Mesothelial cell of epicardium (in vitro differentiated cells): ENCODE data around the gene GRB10. TPM values are rescaled to one million over a fixed set of nuclear protein-coding genes. Genes with fewer than 3 reads are reported as not detected.

Experiments
- DNase-seq, 2 experiments: peaks; one replicate each; pipeline ENCODE4 v3.0.0; 2021; ENCODE audit warnings: low spot score in 2 of 2; ENCODE audit not compliant: unreplicated experiment in 2 of 2
- H3K27ac Mint-ChIP-seq: 2 replicates; pipeline ENCODE4 v1.8.0; 2021; ENCODE audit warnings: mixed read lengths
- H3K27me3 Mint-ChIP-seq: 2 replicates; pipeline ENCODE4 v1.8.0; 2021; ENCODE audit warnings: low read depth, mixed read lengths
- H3K36me3 Mint-ChIP-seq: 2 replicates; pipeline ENCODE4 v1.8.0; 2021; ENCODE audit warnings: mixed read lengths
- H3K4me1 Mint-ChIP-seq: 2 replicates; pipeline ENCODE4 v1.8.0; 2021; ENCODE audit warnings: mixed read lengths
- H3K4me3 Mint-ChIP-seq: 2 replicates; pipeline ENCODE4 v1.8.0; 2021; ENCODE audit warnings: mild to moderate bottlenecking, moderate library complexity, mixed read lengths
- H3K9me3 Mint-ChIP-seq: 2 replicates; pipeline ENCODE4 v1.8.0; 2021; ENCODE audit warnings: mixed read lengths
- CTCF ChIP-seq: fragments of 200-600 bp; sonication (generic); IDR thresholded peaks from one replicate; pipeline ENCODE4 v1.5.0; 2021; ENCODE audit warnings: antibody characterized with exemption; ENCODE audit not compliant: unreplicated experiment
- total RNA-seq: library from RNA; stranded (reverse); gene quantifications from 3 replicates; pipeline ENCODE4 v1.2.1, GENCODE V29; 2021

GRB10 gene
- total RNA-seq, 1 donor from 2014 or later: 59.2 TPM

DNA sequence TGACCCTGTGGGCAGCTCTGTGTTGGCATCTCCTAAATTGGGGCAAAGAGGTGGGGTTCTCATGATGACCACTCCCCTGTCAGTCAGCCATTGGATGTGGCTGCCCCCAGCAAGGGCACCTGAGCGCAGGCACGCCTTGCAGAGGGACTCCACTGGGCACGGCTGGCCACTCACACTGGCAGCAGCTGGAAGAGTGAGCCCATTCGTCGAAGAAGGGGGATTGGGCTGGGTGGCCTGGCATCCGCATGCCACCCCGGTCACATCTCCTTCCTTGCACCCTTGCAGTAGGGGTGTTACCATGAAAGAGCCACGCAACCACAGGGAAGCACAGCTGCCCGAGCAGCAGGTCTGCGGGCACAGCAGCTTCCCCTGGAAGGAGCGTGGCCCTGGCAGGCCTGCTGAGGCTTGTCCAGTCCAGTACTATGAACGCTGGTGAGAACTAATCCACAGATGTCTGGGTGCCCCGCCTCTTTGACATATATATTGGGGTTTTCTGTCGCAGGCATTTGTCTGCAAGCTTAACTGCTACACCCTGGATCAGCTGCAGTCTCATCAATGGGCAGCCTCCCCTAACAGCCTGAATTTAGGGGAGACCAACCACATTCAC lies 25.7 kb upstream of the GRB10 start:
- no peak for TF ChIP-seq CTCF
- Mint-ChIP-seq H3K4me1 (peaks cover 17% of the 10 kb centered on the region), H3K9me3 (no peaks in the 10 kb centered on the region), H3K27me3 (peaks cover 7% of the 10 kb centered on the region), H3K4me3 (no peak overlapping the region), H3K36me3 (no peaks in the 10 kb centered on the region), H3K27ac (no peak overlapping the region)
- DNase-seq: no peak

DNA sequence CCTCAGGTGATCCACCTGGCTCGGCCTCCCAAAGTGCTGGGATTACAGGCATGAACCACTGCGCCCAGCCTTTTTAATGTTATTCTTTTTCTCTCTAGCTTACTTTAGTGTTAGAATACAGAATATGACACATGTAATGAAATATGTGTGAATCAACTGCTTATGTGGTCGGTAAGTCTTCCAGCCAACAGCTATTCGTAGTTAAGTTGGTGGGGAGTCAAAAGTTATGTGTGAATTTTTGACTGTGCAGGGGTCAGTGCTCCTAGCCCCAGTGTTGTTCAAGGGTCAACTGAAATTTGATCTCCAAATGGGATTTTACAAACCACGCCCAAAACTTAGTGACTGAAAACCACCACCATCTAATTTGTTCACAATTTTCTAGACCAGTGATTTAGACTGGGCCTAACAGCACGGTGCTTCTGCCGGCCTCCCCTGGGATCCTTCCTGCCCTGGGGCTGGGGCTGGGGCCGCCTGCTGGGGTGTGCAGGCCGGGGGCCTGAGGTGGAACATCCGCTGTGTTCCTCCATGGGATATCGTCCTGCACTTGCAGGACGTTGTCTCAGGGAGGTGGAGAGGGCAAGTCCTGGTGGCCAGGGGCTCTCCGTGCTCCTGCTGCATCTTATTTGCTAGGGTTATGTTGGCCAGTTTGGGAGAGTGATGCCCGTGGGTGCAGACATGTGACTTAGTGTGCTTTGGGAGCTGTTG lies 24.5 kb upstream of the GRB10 start:
- Mint-ChIP-seq H3K27ac (no peak overlapping the region), H3K9me3 (no peaks in the 10 kb centered on the region), H3K4me3 (no peak overlapping the region), H3K4me1 (peaks cover 7% of the 10 kb centered on the region), H3K27me3 (peaks cover 9% of the 10 kb centered on the region), H3K36me3 (no peaks in the 10 kb centered on the region)
- no peak for TF ChIP-seq CTCF
- DNase-seq: no peak

DNA sequence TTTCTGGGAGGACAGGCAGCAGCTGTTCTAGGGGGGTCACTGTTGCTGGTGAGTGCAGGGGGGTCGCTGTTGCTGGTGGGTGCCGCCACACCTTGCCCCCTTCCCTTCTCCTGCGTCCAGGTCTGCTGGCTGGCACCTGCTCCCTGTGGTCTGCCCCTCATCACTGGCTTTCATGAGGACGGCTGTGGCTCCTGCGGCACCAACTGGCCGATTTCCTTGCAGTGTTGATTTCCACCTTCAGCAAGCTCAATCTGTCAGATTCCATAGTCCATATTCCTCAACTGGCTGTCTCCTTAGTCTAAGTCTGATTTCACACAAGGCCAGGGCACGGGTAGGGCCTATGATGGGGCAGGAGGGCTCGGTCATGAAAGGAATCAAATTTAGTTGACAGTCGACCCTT lies 23.4 kb upstream of the GRB10 start:
- H3K9me3 Mint-ChIP-seq: no peaks in the 10 kb centered on the region
- peaks cover 15% of the 10 kb centered on the region for H3K27me3 Mint-ChIP-seq
- no peak for DNase-seq
- H3K4me3 Mint-ChIP-seq: no peak overlapping the region
- no peaks in the 10 kb centered on the region for H3K36me3 Mint-ChIP-seq
- TF ChIP-seq CTCF: no peak
- peaks cover 5% of the 10 kb centered on the region for H3K4me1 Mint-ChIP-seq
- no peak overlapping the region for H3K27ac Mint-ChIP-seq

DNA sequence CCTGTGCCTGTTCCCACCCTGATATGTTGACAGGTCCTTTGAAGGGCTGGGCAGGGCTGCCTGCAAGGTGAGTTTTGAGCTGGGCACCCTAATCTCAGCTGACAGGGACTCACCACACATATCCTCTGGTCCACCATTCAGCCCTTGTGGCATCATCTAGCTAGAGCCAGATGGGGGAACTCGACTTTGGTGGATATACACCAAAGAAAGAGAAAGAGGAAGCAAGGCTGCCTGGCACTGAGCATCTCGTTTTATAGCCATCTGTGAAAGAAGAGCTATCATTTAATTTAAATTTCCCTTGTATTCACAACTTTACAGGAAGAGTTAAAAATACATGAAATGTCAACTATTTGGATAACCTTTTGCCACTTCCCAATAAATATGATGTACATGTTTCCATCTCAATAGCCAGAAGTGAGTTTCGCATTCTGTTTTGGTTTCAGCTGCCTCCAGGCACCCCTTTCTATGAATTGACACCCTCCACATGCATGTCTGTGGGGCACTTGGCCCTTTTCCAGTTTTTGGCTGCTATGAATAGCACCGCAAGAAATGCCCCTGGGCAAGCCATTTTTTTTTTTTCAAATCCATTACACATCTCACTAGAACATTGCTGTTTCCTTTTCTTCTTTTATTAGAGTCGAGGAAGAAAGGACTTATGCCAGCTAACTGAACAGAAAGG lies 22.9 kb upstream of the GRB10 start:
- TF ChIP-seq CTCF: no peak
- H3K9me3 Mint-ChIP-seq: no peaks in the 10 kb centered on the region
- DNase-seq: no peak
- peaks cover 20% of the 10 kb centered on the region for H3K27me3 Mint-ChIP-seq
- H3K4me3 Mint-ChIP-seq: no peak overlapping the region
- H3K27ac Mint-ChIP-seq: no peak overlapping the region
- H3K36me3 Mint-ChIP-seq: no peaks in the 10 kb centered on the region
- H3K4me1 Mint-ChIP-seq: peaks cover 5% of the 10 kb centered on the region

GRCh38 chr7:50803359-50804337 lies 21.0 kb upstream of the GRB10 start:
- DNase-seq: no peak
- Mint-ChIP-seq H3K4me3 (no peak overlapping the region), H3K27me3 (peaks cover 33% of the 10 kb centered on the region), H3K36me3 (no peaks in the 10 kb centered on the region), H3K4me1 (peaks cover 5% of the 10 kb centered on the region), H3K9me3 (peaks cover 2% of the 10 kb centered on the region), H3K27ac (no peak overlapping the region)
- no peak for TF ChIP-seq CTCF
